Endodermal cell (in vitro differentiated cells): ENCODE data around the gene MASP1. TPM values are rescaled to one million over a fixed set of nuclear protein-coding genes. Genes with fewer than 3 reads are reported as not detected.

Source experiments
- DNase-seq: peaks from one replicate; pipeline ENCODE4 v3.0.0-alpha.2; 2017
- H3K27ac ChIP-seq: 2 replicates; pipeline ENCODE4 v1.5.1; 2013; ENCODE audit warnings: mild to moderate bottlenecking, low read depth, low read length, moderate library complexity
- H3K27me3 ChIP-seq: 2 replicates; pipeline ENCODE4 v1.6.1; 2013; ENCODE audit warnings: mild to moderate bottlenecking, low read length, moderate library complexity; ENCODE audit not compliant: insufficient read depth, control insufficient read depth, poor library complexity, severe bottlenecking
- H3K36me3 ChIP-seq: 2 replicates; pipeline ENCODE4 v1.7.0; 2013; ENCODE audit warnings: mild to moderate bottlenecking, low read length, moderate library complexity; ENCODE audit not compliant: control insufficient read depth, insufficient read depth
- H3K4me1 ChIP-seq: one replicate; pipeline ENCODE4 v1.7.0; 2013; ENCODE audit warnings: low read length; ENCODE audit not compliant: control insufficient read depth, insufficient read depth
- H3K4me3 ChIP-seq: 2 replicates; pipeline ENCODE4 v1.5.1; 2013; ENCODE audit warnings: mild to moderate bottlenecking, low read length, moderate library complexity
- H3K9ac ChIP-seq: 2 replicates; pipeline ENCODE4 v1.6.1; 2013; ENCODE audit warnings: mild to moderate bottlenecking, low read length, moderate library complexity; ENCODE audit not compliant: poor library complexity, severe bottlenecking; ENCODE audit errors: extremely low read depth
- H3K9me3 ChIP-seq: 2 replicates; pipeline ENCODE4 v1.6.1; 2013; ENCODE audit warnings: mild to moderate bottlenecking, low read length, moderate library complexity; ENCODE audit not compliant: control insufficient read depth
- H3K27ac Mint-ChIP-seq: 2 replicates; pipeline ENCODE4 v1.8.0; 2020; ENCODE audit warnings: mixed read lengths
- H3K27me3 Mint-ChIP-seq: 2 replicates; pipeline ENCODE4 v1.8.0; 2021; ENCODE audit warnings: mild to moderate bottlenecking, mixed read lengths; ENCODE audit not compliant: insufficient read depth
- H3K36me3 Mint-ChIP-seq: 2 replicates; pipeline ENCODE4 v1.8.0; 2020; ENCODE audit warnings: low read depth, mixed read lengths
- H3K4me1 Mint-ChIP-seq: 2 replicates; pipeline ENCODE4 v1.8.0; 2020; ENCODE audit warnings: mixed read lengths
- H3K4me3 Mint-ChIP-seq: 2 replicates; pipeline ENCODE4 v1.8.0; 2020; ENCODE audit warnings: mild to moderate bottlenecking, moderate library complexity, mixed read lengths
- H3K9me3 Mint-ChIP-seq: 2 replicates; pipeline ENCODE4 v1.8.0; 2020; ENCODE audit warnings: mild to moderate bottlenecking, mixed read lengths
- WGBS, 2 experiments: methylation state at CpG; one replicate each; pipeline versions ENCODE4 v1.1.5 to v1.1.7; 2013; ENCODE audit warnings: missing lambda C conversion rate in 2 of 2, mixed read lengths in 1 of 2; ENCODE audit not compliant: insufficient coverage in 1 of 2, insufficient read length in 1 of 2; 5-methylcytosine and 5-hydroxymethylcytosine counted together
- total RNA-seq, 2 donors: library from RNA; stranded (reverse); fragmentation: NEBNext Ultra II Directional in 1 of 2; extraction: Animal tissue kit (Norgen Biotek cat#: 25700) in 1 of 2; gene quantifications; 2 replicates in 1 of 2; 3 replicates in 1 of 2; pipeline ENCODE4 v1.2.1, GENCODE V29; 2021
- TF ChIP-seq, protein P1 (sequence below): fragments of 200-600 bp; sonication (generic); conservative IDR thresholded peaks from 2 replicates; pipeline ENCODE4 v1.5.0; 2021; ENCODE audit warnings: antibody characterized with exemption, mild to moderate bottlenecking

Gene MASP1
- total RNA-seq, 2 donors from 2014 or later: 0.09 to 0.57 TPM

GRCh38 chr3:187213616-187214015 lies 77.9 kb downstream of the MASP1 start:
- H3K4me1 ChIP-seq: peaks cover 9% of the 10 kb centered on the region
- Mint-ChIP-seq H3K27me3 (peaks cover 2% of the 10 kb centered on the region), H3K4me1 (peaks cover 27% of the 10 kb centered on the region), H3K4me3 (no peak overlapping the region), H3K36me3 (no peaks in the 10 kb centered on the region), H3K9me3 (no peaks in the 10 kb centered on the region), H3K27ac (no peak overlapping the region)
- TF ChIP-seq, protein P1, sequence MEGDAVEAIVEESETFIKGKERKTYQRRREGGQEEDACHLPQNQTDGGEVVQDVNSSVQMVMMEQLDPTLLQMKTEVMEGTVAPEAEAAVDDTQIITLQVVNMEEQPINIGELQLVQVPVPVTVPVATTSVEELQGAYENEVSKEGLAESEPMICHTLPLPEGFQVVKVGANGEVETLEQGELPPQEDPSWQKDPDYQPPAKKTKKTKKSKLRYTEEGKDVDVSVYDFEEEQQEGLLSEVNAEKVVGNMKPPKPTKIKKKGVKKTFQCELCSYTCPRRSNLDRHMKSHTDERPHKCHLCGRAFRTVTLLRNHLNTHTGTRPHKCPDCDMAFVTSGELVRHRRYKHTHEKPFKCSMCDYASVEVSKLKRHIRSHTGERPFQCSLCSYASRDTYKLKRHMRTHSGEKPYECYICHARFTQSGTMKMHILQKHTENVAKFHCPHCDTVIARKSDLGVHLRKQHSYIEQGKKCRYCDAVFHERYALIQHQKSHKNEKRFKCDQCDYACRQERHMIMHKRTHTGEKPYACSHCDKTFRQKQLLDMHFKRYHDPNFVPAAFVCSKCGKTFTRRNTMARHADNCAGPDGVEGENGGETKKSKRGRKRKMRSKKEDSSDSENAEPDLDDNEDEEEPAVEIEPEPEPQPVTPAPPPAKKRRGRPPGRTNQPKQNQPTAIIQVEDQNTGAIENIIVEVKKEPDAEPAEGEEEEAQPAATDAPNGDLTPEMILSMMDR: no peak
- no peak overlapping the region for H3K9ac ChIP-seq
- DNase-seq: no peak
- H3K27me3 ChIP-seq: no peaks in the 10 kb centered on the region
- H3K9me3 ChIP-seq: peaks cover 8% of the 10 kb centered on the region
- H3K27ac ChIP-seq: no peak overlapping the region
- WGBS, 2 experiments: 84 to 100% methylated on average over 1 of the region's 1 CpG
- H3K36me3 ChIP-seq: no peaks in the 10 kb centered on the region
- no peak overlapping the region for H3K4me3 ChIP-seq

DNA sequence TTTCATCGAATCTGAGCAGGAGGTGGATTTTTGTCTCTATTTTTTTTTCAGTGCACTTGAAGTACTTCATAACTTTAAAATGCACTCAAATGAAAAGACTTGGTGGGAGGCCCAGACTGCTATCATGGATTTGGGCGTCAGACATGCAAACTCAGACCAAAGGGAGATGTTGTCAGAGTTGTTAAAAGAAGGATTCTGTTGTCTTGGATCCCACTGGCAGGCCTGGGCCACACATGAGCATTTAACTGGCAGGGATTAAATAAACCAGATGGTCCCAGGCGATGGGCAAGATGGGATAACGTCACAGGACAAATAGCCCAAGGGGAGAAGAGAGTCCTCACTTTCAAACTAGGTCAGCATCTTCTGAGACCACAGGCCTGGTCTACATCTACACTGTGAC lies 78.8 kb downstream of the MASP1 start:
- H3K27me3 Mint-ChIP-seq: peaks cover 2% of the 10 kb centered on the region
- H3K36me3 Mint-ChIP-seq: peaks cover 2% of the 10 kb centered on the region
- no peak overlapping the region for H3K4me3 Mint-ChIP-seq

GRCh38 chr3:187212196-187212545 lies 79.4 kb downstream of the MASP1 start:
- WGBS, 2 experiments: 94 to 97% methylated on average over 3 of the region's 3 CpGs
- no peak for DNase-seq
- no peak overlapping the region for H3K9ac ChIP-seq
- H3K27ac Mint-ChIP-seq: no peak overlapping the region
- peaks cover 2% of the 10 kb centered on the region for H3K36me3 Mint-ChIP-seq
- H3K36me3 ChIP-seq: no peaks in the 10 kb centered on the region
- H3K4me1 Mint-ChIP-seq: peaks cover 27% of the 10 kb centered on the region
- H3K27me3 ChIP-seq: no peaks in the 10 kb centered on the region
- peaks cover 23% of the 10 kb centered on the region for H3K9me3 ChIP-seq
- no peak overlapping the region for H3K27ac ChIP-seq
- H3K9me3 Mint-ChIP-seq: peaks cover 13% of the 10 kb centered on the region
- H3K4me1 ChIP-seq: peaks cover 9% of the 10 kb centered on the region
- TF ChIP-seq, protein P1: no peak
- peaks cover 2% of the 10 kb centered on the region for H3K27me3 Mint-ChIP-seq
- H3K4me3 ChIP-seq: no peak overlapping the region
- H3K4me3 Mint-ChIP-seq: no peak overlapping the region

More for the DNA sequence above, 78.8 kb downstream of the MASP1 start:
- Histone ChIP-seq H3K9me3 (peaks cover 17% of the 10 kb centered on the region), H3K9ac (no peak overlapping the region), H3K4me1 (peaks cover 9% of the 10 kb centered on the region), H3K27me3 (no peaks in the 10 kb centered on the region), H3K4me3 (no peak overlapping the region), H3K36me3 (no peaks in the 10 kb centered on the region), H3K27ac (no peak overlapping the region)
- TF ChIP-seq, protein P1: no peak
- WGBS, 2 experiments: 90 to 95% methylated on average over 3 to 4 of the region's 4 CpGs
- no peak for DNase-seq
- Mint-ChIP-seq H3K27ac (no peak overlapping the region), H3K9me3 (peaks cover 8% of the 10 kb centered on the region), H3K4me1 (peaks cover 27% of the 10 kb centered on the region)
